Prostate gland (tissue), 2 donors: Measurements from ENCODE around the gene RILP.

Source experiments
- CTCF ChIP-seq, 4 experiments: fragments of 200-600 bp in 2 of 4; fragments of 450-650 bp in 2 of 4; sonication (generic) in 2 of 4; IDR thresholded peaks; 1 replicate in 3 of 4; 2 replicates in 1 of 4; pipeline ENCODE4 v1.5.1; 2016 to 2019; ENCODE audit warnings: antibody characterized with exemption in 4 of 4, mild to moderate bottlenecking in 2 of 4, moderate library complexity in 2 of 4
- POLR2AphosphoS5 ChIP-seq: sonication (generic); formaldehyde crosslinking; IDR thresholded peaks from one replicate; pipeline ENCODE4 v1.6.1; 2017; ENCODE audit warnings: antibody characterized with exemption

- TF ChIP-seq CTCF (IDR thresholded peaks at IDR 0.05) (no peak), POLR2AphosphoS5 (no peak)
These were observed 5.0 kb downstream of the RILP start for GRCh38 chr17:1644493-1645206.
